PC-3 (cell line): ENCODE data around the gene MEDAG.

Experiments used
- EZH2 ChIP-seq: fragments of 300-600 bp; sonication (generic); IDR thresholded peaks from one replicate; pipeline ENCODE4 v1.6.1; 2017; ENCODE audit warnings: antibody characterized with exemption, mild to moderate bottlenecking, low read length; ENCODE audit not compliant: unreplicated experiment
- EZH2phosphoT487 ChIP-seq: fragments of 300-600 bp; sonication (generic); IDR thresholded peaks from 2 replicates; pipeline ENCODE4 v1.6.1; 2018; ENCODE audit warnings: mild to moderate bottlenecking, antibody characterized with exemption, low read length, borderline replicate concordance
- TF ChIP-seq, protein P1 (sequence below): fragments of 300-600 bp; sonication (generic); conservative IDR thresholded peaks from 2 replicates; pipeline ENCODE4 v1.5.1; 2017; ENCODE audit warnings: antibody characterized with exemption, low read depth, mild to moderate bottlenecking, low read length

DNA sequence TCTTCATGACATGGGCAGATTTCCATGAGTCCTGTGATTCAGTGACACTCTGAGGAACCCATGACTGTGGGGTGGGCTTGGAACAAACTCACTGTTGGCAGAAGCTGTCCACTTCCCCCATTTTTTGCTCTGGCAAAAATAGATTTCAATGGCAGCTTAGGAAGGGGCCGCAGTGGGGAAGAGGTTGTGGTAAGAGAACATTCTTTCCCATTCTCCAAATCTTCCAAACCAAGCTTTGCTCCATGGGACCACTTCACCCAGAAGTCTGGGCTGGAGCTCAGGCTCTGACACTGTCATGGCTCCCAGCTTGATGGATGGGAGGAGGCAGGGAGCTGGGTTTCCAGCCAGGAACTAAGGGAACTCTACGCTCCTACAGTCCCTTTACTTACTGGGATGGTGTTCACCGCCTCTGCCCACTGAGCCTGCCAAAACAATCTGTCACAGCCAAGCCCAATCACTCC is 24.9 kb upstream of the MEDAG start:
- TF ChIP-seq, protein P1, sequence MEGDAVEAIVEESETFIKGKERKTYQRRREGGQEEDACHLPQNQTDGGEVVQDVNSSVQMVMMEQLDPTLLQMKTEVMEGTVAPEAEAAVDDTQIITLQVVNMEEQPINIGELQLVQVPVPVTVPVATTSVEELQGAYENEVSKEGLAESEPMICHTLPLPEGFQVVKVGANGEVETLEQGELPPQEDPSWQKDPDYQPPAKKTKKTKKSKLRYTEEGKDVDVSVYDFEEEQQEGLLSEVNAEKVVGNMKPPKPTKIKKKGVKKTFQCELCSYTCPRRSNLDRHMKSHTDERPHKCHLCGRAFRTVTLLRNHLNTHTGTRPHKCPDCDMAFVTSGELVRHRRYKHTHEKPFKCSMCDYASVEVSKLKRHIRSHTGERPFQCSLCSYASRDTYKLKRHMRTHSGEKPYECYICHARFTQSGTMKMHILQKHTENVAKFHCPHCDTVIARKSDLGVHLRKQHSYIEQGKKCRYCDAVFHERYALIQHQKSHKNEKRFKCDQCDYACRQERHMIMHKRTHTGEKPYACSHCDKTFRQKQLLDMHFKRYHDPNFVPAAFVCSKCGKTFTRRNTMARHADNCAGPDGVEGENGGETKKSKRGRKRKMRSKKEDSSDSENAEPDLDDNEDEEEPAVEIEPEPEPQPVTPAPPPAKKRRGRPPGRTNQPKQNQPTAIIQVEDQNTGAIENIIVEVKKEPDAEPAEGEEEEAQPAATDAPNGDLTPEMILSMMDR: no peak
- TF ChIP-seq EZH2phosphoT487 (no peak), EZH2 (no peak)
